NCI-H2227 (cell line): ENCODE data around the gene GMEB2.
"Not testable (repeated sequence)": the region's sequence is repeated elsewhere in the genome, so short reads cannot be mapped to it uniquely, and the experiment has no call there.

Source experiments
- DNase-seq: peaks from one replicate; lab custom pipeline; 2025; ENCODE audit not compliant: unreplicated experiment; lab: John Stamatoyannopoulos, UW

GMEB2 gene

GRCh38 chr20:63617092-63617875, 9.6 kb downstream of the GMEB2 start:
- no peak for DNase-seq

- DNase-seq = not testable (repeated sequence)
These were observed 12.9 kb downstream of the GMEB2 start for GRCh38 chr20:63613863-63614594.

DNA sequence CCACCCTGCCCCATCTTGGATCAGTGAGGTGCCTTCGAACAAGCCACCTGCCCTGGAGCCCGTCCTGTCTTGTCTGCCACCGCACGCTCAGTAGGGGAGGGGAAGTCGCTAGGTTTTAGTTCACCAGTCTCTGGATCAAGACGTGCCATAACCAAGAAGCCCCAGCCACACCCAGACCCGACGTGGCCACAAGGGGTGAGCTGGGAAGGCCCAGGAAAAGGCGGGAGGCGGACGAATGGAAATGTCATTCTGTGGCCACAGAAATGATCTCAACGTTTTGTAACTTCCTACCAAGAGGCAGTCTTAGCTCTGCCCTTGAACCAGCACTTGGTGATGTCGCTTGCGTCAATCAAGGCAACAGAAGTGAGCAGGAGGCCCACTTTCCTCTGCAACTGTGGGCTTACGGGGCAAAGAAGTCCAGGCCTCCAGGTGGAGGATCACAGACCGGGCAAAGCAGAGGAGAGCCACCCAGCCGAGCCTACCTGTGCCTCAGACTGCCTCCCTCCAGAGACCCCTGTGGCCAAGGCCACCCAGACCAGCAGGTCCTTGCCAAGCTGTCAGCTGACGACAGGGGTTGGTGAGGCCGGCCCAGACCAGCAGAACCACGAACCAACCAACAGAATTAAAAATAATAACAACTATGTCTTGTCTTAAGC, 14.5 kb downstream of the GMEB2 start:
- no peak for DNase-seq

DNA sequence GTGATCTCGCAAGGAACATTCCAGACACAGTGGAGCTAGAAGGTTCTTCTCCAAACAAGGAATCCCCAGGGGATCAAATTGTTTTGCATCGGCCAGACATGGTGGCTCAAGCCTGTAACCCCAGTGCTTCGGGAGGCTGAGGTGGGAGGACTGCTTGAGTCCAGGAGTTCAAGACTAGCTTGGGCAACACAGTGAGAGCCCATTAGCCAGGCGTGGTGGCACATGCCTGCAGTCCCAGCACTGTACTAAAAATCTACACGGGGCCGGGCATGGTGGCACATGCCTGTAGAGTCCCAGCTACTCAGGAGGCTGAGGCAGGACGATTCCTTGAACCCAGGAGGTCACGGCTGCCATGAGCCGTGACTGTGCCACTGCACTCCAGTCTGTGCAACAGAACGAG, 15.3 kb downstream of the GMEB2 start:
- DNase-seq = no peak

DNA sequence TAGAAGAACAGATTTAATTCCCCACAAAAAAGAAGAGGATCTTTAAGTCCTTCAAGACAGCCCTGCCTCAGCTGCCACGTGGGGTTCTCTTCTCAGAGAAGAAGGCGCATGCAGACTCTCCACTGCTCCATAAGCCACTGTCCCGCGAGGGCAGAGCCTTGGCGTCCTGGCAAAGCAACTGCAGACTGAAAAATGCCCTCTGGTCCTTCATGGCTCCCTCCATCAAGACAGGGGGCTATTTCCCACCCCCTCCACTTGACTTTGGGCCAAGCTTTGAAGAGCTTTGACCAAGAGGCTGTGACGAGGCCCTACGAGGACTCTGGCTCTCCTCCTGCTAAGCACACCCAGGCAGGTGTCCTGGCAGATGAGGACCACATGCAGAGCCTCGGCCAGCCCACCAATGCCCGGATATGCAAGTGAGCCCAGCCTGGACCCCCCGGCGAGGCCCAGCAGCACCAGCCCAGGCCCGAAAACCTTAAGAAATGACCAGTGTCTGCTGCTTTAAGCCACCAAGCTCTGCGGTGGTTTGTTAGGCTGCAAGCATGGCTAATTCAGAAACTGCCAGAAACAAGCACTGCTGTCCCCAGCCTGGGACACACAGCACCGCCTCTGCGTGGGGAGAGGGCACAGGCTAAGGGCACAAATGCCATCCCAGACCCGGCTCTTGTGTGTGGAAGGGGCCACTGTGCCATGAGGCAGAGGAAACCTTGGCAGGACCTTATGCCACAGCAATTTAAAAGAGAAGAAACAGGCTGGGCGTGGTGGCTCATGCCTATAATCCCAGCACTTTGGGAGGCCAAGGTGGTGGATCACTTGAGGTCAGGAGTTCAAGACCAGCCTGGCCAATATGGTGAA, 16.1 kb downstream of the GMEB2 start:
- no peak for DNase-seq

DNA sequence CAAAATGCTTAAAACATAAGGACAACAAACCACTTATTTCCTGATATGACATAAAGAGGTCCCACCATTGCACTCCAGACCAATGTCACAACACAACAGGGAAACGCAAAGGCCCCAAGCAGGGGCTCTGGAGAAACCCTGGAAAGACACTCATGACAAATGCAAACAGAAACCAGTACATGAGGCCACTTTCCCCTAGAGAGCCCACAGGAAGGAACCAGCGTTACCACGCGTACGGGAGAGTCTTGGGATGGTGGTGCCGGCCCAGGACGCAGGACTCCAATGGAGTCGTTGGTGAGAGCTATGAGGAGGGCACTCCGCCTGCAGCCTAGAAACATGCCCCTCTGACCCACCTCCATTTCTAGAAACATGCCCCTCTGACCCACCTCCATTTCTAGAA, 20.2 kb downstream of the GMEB2 start:
- no peak for DNase-seq

DNA sequence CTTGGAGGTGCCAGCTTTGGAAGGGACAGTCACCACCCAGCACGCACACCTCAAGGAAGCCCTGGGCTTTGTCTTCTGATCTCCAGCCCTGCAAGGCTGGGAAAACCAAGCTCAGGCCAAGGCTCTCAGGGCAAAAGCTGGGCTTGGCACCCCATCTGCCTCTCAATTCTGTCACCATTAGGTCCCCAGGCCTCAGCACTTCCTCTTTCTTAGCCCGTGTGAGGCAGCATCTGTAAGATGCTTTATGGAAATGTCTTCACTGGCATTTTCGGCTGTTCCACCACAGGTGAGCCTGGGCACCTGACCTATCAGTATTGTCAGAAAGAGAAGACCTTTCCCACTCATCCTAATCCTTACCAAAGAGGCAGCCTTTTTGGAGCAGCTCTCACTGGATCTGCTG, 24.6 kb downstream of the GMEB2 start:
- DNase-seq = no peak

DNA sequence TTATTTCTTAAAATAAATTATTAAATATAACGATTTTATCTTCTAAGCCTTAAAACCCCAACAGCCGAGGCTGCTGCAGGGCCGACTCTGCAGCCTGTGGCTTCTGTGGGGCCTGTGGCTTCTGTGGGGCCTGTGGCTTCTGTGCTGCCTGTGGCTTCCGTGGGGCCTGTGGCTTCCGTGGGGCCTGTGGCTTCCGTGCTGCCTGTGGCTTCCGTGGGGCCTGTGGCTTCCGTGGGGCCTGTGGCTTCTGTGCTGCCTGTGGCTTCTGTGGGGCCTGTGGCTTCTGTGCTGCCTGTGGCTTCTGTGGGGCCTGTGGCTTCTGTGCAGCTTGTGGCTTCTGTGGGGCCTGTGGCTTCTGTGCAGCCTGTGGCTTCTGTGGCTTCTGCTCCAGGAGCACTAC, 25.2 kb downstream of the GMEB2 start:
- DNase-seq = not testable (repeated sequence)

- no peak for DNase-seq
These were observed 27.4 kb downstream of the GMEB2 start for GRCh38 chr20:63599396-63600050.

DNA sequence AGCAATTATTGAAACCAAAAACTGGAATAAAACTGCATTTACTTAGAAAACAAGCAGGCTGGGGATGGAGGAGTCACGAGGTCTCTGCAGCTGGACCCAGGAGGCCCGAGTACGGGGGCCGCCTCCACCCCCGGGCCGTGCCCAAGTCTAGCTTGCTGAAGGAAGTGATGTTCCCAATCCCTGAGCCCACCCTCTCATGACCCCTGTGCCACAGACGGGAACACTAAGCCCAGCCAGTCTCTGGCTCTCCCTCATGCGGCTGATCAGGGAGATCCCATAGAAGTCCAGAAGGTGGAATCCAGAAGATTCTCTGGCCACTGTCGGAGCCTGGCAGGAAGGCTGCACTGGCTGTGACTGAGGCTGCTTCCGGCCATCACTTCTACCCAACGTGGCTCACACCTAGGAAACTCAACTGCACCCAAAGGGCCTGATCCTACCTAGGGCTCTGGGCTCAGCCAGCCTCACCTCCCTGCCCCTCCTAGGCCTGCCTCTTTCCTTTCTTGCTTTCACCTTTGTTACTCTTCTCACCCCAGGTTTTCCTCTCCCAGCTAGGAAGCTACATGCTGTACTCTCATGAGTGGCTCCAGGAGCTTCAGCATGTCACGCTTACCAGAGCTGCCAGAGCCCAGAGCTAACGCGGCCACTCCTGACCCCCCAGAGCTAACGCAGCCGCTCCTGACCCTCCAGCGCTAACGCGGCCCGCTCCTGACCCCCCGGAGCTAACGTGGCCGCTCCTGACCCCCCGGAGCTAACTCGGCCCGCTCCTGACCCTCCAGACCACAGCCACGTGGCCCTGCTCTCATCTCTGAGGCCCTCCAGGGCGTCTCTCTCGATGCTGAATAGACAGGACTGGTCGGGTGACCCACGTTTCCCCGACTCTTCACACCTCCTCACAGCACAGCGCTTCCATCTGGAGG, 28.2 kb downstream of the GMEB2 start:
- no peak for DNase-seq

DNA sequence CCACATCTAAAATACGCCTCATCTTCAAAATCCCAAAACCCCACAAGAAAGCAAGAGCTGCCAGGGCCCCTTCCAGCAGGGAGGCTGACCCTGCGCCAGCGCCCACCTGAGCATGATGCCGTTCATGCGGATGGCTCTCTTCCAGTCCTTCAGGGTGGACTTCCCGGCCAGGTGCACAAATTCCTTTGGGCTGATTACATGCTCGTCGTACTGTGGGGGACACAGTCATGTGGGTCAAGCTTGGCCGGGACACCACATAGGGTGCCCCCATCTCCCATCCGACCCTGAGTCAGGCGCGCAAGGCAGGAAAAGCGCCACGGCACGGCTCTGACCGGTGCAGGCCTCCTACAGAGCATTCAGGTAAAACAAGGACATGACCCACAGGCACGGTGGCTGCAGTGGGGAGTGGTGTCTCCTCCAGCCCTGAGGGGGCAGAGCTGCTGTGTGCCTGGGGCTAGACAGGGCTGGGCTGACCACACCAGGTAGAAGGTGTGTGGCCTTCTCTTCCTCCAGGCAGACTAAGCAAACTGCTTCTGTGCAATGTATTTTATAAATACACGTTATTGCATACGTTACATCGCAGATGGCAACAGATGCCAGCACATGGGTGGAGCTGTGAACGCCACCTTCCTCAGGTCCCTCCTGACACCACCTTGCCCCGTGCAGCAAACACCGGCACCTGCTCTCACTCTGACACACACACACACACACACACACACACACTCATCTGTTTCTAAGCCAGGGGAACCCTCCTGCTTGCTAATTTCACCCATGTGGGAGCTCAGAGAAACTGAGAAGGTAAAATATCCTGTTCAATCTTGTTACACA, 29.0 kb downstream of the GMEB2 start:
- no peak for DNase-seq

- DNase-seq = no peak
These were observed 30.5 kb downstream of the GMEB2 start for GRCh38 chr20:63596423-63596822.

- no peak for DNase-seq
These were observed 31.3 kb downstream of the GMEB2 start for GRCh38 chr20:63595416-63596127.

DNA sequence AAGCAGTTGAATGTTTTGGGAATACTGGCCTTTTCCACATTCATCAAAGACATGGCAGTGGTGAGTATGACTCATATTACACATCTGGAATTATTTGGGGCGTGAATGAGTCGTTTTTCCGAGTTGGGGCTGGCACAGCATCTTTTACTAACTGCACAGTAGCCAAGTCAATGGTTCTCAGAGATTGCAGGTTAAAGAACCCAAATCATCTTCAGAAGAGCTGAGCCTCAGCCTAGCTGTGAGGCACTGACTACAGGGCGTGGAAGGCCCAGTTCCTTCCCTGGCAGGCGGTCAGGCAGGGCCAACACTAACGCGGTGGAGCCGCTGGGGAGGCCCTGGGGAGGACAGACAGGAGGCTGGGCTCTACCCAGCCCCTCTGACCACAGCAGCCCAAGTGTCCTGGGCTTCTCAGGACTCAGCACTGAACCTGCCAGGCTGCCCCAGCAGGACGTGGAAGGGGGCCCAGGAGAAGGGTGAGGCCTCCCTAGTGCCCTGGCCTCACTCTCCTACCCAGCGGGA, 32.8 kb downstream of the GMEB2 start:
- DNase-seq = no peak

DNA sequence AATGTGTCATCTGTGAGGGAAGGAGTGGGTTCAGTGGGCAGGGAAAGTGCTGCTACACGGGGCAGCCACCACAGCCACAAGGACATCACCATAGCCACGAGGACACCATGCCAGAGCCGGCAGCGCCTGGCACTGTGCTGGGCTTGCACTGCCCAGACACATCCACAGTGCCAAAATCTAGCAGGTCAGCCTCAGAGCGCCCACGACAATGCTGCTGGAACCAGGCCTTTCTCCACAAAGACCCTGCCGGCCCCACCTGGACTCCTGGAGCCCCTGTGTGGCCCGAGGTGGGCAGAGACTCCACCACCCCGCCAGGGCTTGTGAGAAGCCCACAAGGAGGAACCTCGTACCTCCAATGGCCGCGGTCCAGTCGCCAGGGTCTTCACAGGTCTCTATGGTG, 34.2 kb downstream of the GMEB2 start:
- no peak for DNase-seq

GRCh38 chr20:63591786-63592355, 35.0 kb downstream of the GMEB2 start:
- DNase-seq = no peak

DNA sequence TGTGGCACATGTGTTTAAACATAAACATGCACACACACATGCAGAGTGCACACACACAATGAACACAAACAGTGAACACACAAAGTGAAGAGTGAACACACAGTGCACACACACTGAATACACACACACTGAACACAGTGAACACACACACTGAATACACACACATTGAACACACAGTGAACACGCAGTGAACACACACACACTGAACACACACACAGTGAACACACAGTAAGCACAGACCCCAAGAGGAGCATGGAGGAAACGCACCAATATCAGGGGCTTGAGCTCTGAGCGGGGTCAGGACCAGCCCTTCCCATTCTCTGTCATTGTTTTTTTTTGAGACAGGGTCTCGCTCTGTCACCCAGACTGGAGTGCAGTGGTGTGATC, 35.8 kb downstream of the GMEB2 start:
- no peak for DNase-seq
